OCI-LY7 (cell line): ENCODE measurements around the gene KCNC1. TPM values are rescaled to one million over a fixed set of nuclear protein-coding genes. Genes with fewer than 3 reads are reported as not detected.

Experiments used
- BruUV-seq: library from RNA; stranded (reverse); fragments of 400-500 nt; replicated peaks from 2 replicates; lab custom pipeline; 2021; lab: Mats Ljungman, UMichigan
- CTCF ChIA-PET: fragments of 300-600 bp; sonication (Branson Sonifier 250); formaldehyde crosslinking; loops from one replicate; lab custom pipeline; 2022; ENCODE audit warnings: antibody characterized with exemption; ENCODE audit not compliant: unreplicated experiment; lab: Charles Lee
- POLR2A ChIA-PET: fragments of 300-600 bp; sonication (Branson Sonifier 250); formaldehyde crosslinking; loops from one replicate; lab custom pipeline; 2022; ENCODE audit warnings: antibody characterized with exemption; lab: Charles Lee
- DNase-seq: peaks from one replicate; pipeline ENCODE4 v3.0.0-alpha.2; 2015; ENCODE audit warnings: low spot score
- H2AFZ ChIP-seq: fragments of 200-600 bp; sonication (generic), shearing (Covaris generic); 2 replicates; pipeline ENCODE4 v1.6.1; 2014; ENCODE audit warnings: mild to moderate bottlenecking, antibody characterized with exemption, low read length, moderate library complexity
- H3K27ac ChIP-seq: fragments of 200-600 bp; sonication (generic); 2 replicates; pipeline ENCODE4 v1.5.1; 2014; ENCODE audit warnings: mixed run types, low read depth, mild to moderate bottlenecking, moderate library complexity, low read length, inconsistent platforms; ENCODE audit not compliant: poor library complexity, severe bottlenecking
- H3K36me3 ChIP-seq: fragments of 200-600 bp; sonication (generic); 2 replicates; pipeline ENCODE4 v1.6.1; 2014; ENCODE audit warnings: mild to moderate bottlenecking, antibody characterized with exemption, low read length, moderate library complexity, mixed read lengths; ENCODE audit not compliant: insufficient read depth
- H3K4me1 ChIP-seq: fragments of 200-600 bp; sonication (generic); 2 replicates; pipeline ENCODE4 v1.5.1; 2014; ENCODE audit warnings: mild to moderate bottlenecking, low read length; ENCODE audit not compliant: insufficient read depth, poor library complexity, severe bottlenecking
- H3K4me2 ChIP-seq: fragments of 200-600 bp; sonication (generic); 2 replicates; pipeline ENCODE4 v1.6.1; 2014; ENCODE audit warnings: mild to moderate bottlenecking, low read length
- H3K4me3 ChIP-seq: fragments of 200-600 bp; sonication (generic); 2 replicates; pipeline ENCODE4 v1.5.1; 2014; ENCODE audit warnings: mild to moderate bottlenecking, low read depth, low read length; ENCODE audit not compliant: poor library complexity, severe bottlenecking
- H3K79me2 ChIP-seq: fragments of 200-600 bp; sonication (generic); 2 replicates; pipeline ENCODE4 v1.6.1; 2016; ENCODE audit warnings: low read depth, mild to moderate bottlenecking, low read length, moderate library complexity, mixed read lengths; ENCODE audit not compliant: insufficient read depth
- H3K9me2 ChIP-seq: fragments of 200-600 bp; sonication (generic); 2 replicates; pipeline ENCODE4 v1.6.1; 2016; ENCODE audit warnings: mild to moderate bottlenecking, low read length, mixed read lengths; ENCODE audit not compliant: insufficient read depth
- H3K9me3 ChIP-seq: fragments of 200-600 bp; sonication (generic); 2 replicates; pipeline ENCODE4 v1.6.1; 2014; ENCODE audit warnings: mild to moderate bottlenecking, mixed run types, low read length, mixed read lengths
- H4K20me1 ChIP-seq: fragments of 200-600 bp; sonication (generic); 2 replicates; pipeline ENCODE4 v1.6.1; 2014; ENCODE audit warnings: mild to moderate bottlenecking, antibody characterized with exemption, low read length, moderate library complexity, mixed read lengths; ENCODE audit not compliant: insufficient read depth
- EZH2phosphoT487 ChIP-seq: fragments of 200-600 bp; sonication (generic); IDR thresholded peaks from 2 replicates; pipeline ENCODE4 v1.6.1; 2018; ENCODE audit warnings: low read depth, borderline replicate concordance, mild to moderate bottlenecking, mixed run types, antibody characterized with exemption, low read length, moderate library complexity, mixed read lengths
- intact Hi-C: fragments of 100-400 bp; cut with micrococcal nuclease; formaldehyde crosslinking; loops from one replicate; pipeline ENCODE4 v1.10.0; 2022; ENCODE audit not compliant: unreplicated experiment
- total RNA-seq, 2 experiments: library from RNA; depleted of rRNA in 1 of 2; stranded (reverse); fragments of >200 nt in 1 of 2; shearing (Covaris generic) in 1 of 2; gene quantifications; 2 replicates each; pipeline ENCODE4 v1.2.3, GENCODE V29; 2014 to 2022
- TF ChIP-seq, protein P1 (sequence below): fragments of 200-600 bp; sonication (generic); conservative IDR thresholded peaks from 2 replicates; pipeline ENCODE4 v1.5.1; 2014; ENCODE audit warnings: mild to moderate bottlenecking, antibody characterized with exemption, low read length, moderate library complexity, mixed read lengths

KCNC1 gene
- total RNA-seq, 2 experiments from 2014 or later, result not detected

DNA sequence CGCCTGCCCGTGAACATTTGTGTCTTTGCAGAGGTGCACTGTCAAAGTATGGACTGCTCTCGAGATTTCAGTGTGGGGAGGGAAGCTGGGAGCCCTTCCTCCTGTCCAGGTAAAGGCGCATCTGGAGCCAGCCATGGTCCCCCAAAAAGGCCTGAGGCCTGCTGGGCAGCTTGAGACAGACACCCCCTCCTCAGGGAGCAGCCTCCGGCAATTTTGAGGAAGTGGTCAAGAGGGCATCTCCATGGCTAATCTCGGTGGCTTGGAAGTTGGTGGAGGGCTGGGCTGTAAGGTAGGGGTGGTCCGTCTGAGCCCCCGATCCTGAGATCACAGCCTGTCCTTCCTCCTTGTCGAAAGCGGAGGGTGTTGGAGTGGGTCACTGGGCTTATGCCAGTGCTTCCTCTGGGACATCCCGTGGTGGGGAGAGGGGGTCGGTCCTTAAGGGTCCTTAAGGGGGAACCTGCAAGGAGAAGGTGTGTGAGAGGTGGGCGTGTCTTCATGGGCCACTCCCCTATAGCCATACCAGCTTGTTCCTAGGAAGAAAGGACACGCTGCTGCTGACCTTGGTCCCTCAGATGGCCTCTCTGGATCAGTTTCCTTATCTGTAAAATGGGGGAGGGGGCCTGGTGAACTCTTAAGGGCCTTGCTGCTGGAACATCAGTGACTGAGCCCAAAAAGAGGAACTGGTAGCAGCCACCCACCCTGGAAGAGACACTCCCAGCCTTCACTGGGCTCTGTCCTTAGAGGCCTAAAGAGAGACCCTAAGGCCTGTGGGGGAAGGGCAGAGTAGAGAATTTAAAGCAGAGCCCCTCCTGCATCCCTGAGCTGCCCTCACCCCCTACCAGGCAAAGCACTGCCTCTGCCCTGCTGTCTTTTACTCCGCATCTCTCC, 2.6 kb downstream of the KCNC1 start:
- no peak for DNase-seq
- POLR2A ChIA-PET, result no interaction called here

DNA sequence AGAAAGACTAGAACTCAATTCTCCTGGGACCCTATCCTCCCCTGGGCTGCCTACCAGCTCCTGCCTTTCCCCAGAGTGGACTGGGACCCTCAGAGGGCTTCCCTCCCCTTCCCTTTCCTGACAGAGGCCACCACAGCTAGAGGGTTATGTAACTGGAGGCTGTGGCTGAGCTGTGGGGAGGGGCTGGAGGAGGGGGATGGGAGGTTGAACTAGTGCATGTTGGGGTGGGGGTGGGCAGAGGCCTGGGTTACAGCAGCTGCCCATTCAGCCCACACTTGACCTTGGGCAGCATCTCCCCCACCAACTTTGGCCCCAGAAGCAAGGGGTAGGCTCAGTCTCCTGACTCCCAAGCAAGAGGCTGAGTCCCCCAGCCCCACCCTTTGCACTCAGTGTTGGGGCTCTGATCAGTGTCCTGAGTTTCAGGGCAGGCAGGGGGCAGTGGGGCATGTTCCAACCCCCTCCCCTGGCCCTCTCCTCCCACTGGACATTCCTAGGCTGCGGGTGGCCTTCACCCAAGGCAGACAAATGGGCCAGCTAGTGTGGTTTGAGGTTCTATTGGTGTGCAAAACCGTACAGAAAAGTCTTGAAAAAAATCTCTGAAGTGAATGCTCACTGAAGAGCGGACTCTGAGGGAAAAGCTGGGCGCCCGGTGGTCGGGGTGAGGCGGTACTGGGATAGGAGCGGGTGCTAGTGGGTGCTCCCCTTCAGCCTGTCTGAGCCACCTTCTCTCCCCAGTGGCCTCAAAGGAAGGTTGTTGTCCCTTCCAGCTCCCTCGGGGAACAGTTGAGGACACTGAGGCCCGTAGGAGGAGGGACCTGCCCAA, 3.8 kb downstream of the KCNC1 start:
- TF ChIP-seq, protein P1, sequence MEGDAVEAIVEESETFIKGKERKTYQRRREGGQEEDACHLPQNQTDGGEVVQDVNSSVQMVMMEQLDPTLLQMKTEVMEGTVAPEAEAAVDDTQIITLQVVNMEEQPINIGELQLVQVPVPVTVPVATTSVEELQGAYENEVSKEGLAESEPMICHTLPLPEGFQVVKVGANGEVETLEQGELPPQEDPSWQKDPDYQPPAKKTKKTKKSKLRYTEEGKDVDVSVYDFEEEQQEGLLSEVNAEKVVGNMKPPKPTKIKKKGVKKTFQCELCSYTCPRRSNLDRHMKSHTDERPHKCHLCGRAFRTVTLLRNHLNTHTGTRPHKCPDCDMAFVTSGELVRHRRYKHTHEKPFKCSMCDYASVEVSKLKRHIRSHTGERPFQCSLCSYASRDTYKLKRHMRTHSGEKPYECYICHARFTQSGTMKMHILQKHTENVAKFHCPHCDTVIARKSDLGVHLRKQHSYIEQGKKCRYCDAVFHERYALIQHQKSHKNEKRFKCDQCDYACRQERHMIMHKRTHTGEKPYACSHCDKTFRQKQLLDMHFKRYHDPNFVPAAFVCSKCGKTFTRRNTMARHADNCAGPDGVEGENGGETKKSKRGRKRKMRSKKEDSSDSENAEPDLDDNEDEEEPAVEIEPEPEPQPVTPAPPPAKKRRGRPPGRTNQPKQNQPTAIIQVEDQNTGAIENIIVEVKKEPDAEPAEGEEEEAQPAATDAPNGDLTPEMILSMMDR, result no peak
- TF ChIP-seq EZH2phosphoT487, result no peak
- POLR2A ChIA-PET, result no interaction called here
- Histone ChIP-seq H3K4me2 (no peak overlapping the region), H3K9me2 (no peaks in the 10 kb centered on the region), H3K27ac (no peak overlapping the region), H4K20me1 (no peaks in the 10 kb centered on the region), H3K4me1 (no peaks in the 10 kb centered on the region), H3K9me3 (no peaks in the 10 kb centered on the region), H2AFZ (no peak overlapping the region), H3K4me3 (no peak overlapping the region), H3K79me2 (no peaks in the 10 kb centered on the region), H3K36me3 (no peaks in the 10 kb centered on the region)
- intact Hi-C loops, result no loop called here
- BruUV-seq, result no TSS peak
- CTCF ChIA-PET, result no interaction called here
- DNase-seq, result no peak

More for the DNA sequence above, 2.6 kb downstream of the KCNC1 start:
- Histone ChIP-seq H3K9me3 (no peaks in the 10 kb centered on the region), H3K9me2 (no peaks in the 10 kb centered on the region), H3K36me3 (no peaks in the 10 kb centered on the region), H2AFZ (no peak overlapping the region), H3K27ac (no peak overlapping the region), H3K4me3 (no peak overlapping the region), H3K4me1 (no peaks in the 10 kb centered on the region), H3K4me2 (no peak overlapping the region), H3K79me2 (no peaks in the 10 kb centered on the region), H4K20me1 (no peaks in the 10 kb centered on the region)
- intact Hi-C loops, result no loop called here
- BruUV-seq, result no TSS peak
- CTCF ChIA-PET, result no interaction called here
- TF ChIP-seq, protein P1, result no peak
- no peak for TF ChIP-seq EZH2phosphoT487
